A673 (cell line): Measurements from ENCODE around the gene INPP5A. TPM values are rescaled to one million over a fixed set of nuclear protein-coding genes. Genes with fewer than 3 reads are reported as not detected.
"Not testable (repeated sequence)": the region's sequence is repeated elsewhere in the genome, so short reads cannot be mapped to it uniquely, and the experiment has no call there.

Experiments used
- BruUV-seq: library from RNA; stranded (reverse); fragments of 400-500 nt; replicated peaks from 2 replicates; lab custom pipeline; 2021; lab: Mats Ljungman, UMichigan
- CTCF ChIA-PET: fragments of 300-600 bp; sonication (Branson Sonifier 250); formaldehyde crosslinking; loops from one replicate; lab custom pipeline; 2022; ENCODE audit warnings: antibody characterized with exemption; lab: Charles Lee
- POLR2A ChIA-PET: fragments of 300-600 bp; sonication (Branson Sonifier 250); formaldehyde crosslinking; loops from one replicate; lab custom pipeline; 2022; ENCODE audit warnings: antibody characterized with exemption; ENCODE audit not compliant: low non-redundant PET; lab: Charles Lee
- DNase-seq: peaks from one replicate; pipeline ENCODE4 v3.0.0-alpha.2; 2015; ENCODE audit warnings: low spot score
- H3K27ac ChIP-seq: fragments of 200-600 bp; sonication (generic); 2 replicates; pipeline ENCODE4 v1.5.1; 2016; ENCODE audit warnings: mixed run types, low read depth, mild to moderate bottlenecking, mixed read lengths, antibody characterized with exemption, low read length; ENCODE audit not compliant: poor library complexity, severe bottlenecking
- H3K27me3 ChIP-seq: fragments of 200-600 bp; sonication (generic); replicated peaks from 2 replicates; pipeline ENCODE4 v1.6.1; 2017; ENCODE audit warnings: mixed run types, low read depth, mild to moderate bottlenecking, mixed read lengths, antibody characterized with exemption, low read length; ENCODE audit not compliant: insufficient read depth, poor library complexity
- H3K36me3 ChIP-seq: fragments of 200-600 bp; sonication (generic); 2 replicates; pipeline ENCODE4 v1.6.1; 2016; ENCODE audit warnings: mixed run types, mild to moderate bottlenecking, mixed read lengths, antibody characterized with exemption, low read length; ENCODE audit not compliant: insufficient read depth, poor library complexity, severe bottlenecking
- H3K4me1 ChIP-seq: fragments of 200-600 bp; sonication (generic); 2 replicates; pipeline ENCODE4 v1.6.1; 2017; ENCODE audit warnings: mixed run types, mild to moderate bottlenecking, mixed read lengths, antibody characterized with exemption, low read length; ENCODE audit not compliant: insufficient read depth, poor library complexity, severe bottlenecking
- H3K4me3 ChIP-seq: fragments of 200-600 bp; sonication (generic); 2 replicates; pipeline ENCODE4 v1.5.1; 2016; ENCODE audit warnings: low read depth, mixed run types, mild to moderate bottlenecking, mixed read lengths, low read length; ENCODE audit not compliant: poor library complexity, severe bottlenecking
- H3K9me3 ChIP-seq: fragments of 200-600 bp; sonication (generic); 2 replicates; pipeline ENCODE4 v1.6.1; 2016; ENCODE audit warnings: mixed run types, low read depth, mild to moderate bottlenecking, mixed read lengths, antibody characterized with exemption, low read length; ENCODE audit not compliant: poor library complexity, severe bottlenecking
- CTCF ChIP-seq: fragments of 300-800, 200-600 bp; sonication (generic); conservative IDR thresholded peaks from 2 replicates; pipeline ENCODE4 v1.5.1; 2017; ENCODE audit warnings: low read depth, mild to moderate bottlenecking, antibody characterized with exemption, low read length, moderate library complexity, mixed read lengths
- EZH2 ChIP-seq: fragments of 200-600 bp; sonication (generic); IDR thresholded peaks from 2 replicates; pipeline ENCODE4 v1.6.1; 2017; ENCODE audit warnings: borderline replicate concordance, low read depth, mild to moderate bottlenecking, mixed read lengths, antibody characterized with exemption, low read length; ENCODE audit not compliant: poor library complexity, severe bottlenecking
- intact Hi-C: fragments of 100-400 bp; cut with micrococcal nuclease; formaldehyde crosslinking; loops from one replicate; pipeline ENCODE4 v1.10.0; 2022; ENCODE audit not compliant: unreplicated experiment
- total RNA-seq: library from RNA; stranded (reverse); gene quantifications from 2 replicates; pipeline ENCODE4 v1.2.3, GENCODE V29; 2021

The INPP5A gene
- total RNA-seq, 1 experiment from 2014 or later, result 21.8 TPM

GRCh38 chr10:132502544-132503300 lies 34.9 kb upstream of the INPP5A start:
- Histone ChIP-seq H3K36me3 (no peaks in the 10 kb centered on the region), H3K4me3 (no peak overlapping the region), H3K27me3 (no peaks in the 10 kb centered on the region), H3K27ac (no peak overlapping the region), H3K9me3 (no peaks in the 10 kb centered on the region), H3K4me1 (no peaks in the 10 kb centered on the region)
- no peak for DNase-seq
- intact Hi-C loops, result no loop called here
- ChIA-PET CTCF (no interaction called here), POLR2A (no interaction called here)
- no TSS peak for BruUV-seq
- TF ChIP-seq EZH2 (no peak), CTCF (no peak)

- BruUV-seq, result no TSS peak
- Histone ChIP-seq H3K4me3 (no peak overlapping the region), H3K9me3 (no peaks in the 10 kb centered on the region), H3K27me3 (no peaks in the 10 kb centered on the region), H3K36me3 (no peaks in the 10 kb centered on the region), H3K27ac (no peak overlapping the region), H3K4me1 (no peaks in the 10 kb centered on the region)
- DNase-seq, result no peak
- CTCF ChIA-PET, result no interaction called here
- no peak for TF ChIP-seq EZH2
- no peak for TF ChIP-seq CTCF
- POLR2A ChIA-PET, result no interaction called here
- intact Hi-C loops, result no loop called here
Observed at GRCh38 chr10:132503581-132504421, 33.8 kb upstream of the INPP5A start.

DNA sequence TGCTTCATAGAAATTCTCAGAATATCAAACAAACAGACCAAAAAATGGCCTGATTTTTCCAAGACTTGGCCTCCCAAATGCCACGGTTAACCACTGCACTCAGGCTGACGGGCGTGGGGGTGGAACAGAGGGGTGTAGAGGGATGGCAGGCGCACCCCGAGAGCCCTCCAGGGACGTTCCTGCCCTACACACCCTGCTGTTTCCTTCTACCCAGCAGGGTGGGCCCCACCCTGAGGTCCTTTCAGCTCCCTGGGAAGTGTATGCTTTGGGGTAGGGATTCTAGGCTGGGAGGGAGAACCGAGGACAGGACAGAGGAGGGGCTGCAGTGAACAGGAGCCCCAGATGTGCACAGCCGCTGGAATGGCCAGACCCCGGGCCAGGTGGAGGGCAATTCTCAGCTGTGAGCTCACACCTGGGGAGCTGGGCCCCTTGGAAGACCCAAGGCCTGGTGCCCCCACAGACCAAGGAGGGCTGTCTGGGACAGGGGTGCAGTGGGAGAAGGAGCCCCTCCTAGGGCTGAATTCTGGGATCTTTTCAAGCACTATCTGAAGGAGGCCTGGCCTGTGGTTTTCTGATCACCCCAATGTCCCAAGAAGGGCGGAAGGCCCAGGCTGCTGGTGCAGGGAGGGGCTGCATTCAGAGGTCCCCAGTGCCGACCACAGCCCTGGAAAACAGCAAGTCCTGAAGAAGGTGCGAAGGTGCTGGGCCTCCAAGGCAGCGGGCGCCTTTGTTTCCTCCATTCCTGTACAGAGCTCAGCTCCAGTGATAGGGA lies 32.9 kb upstream of the INPP5A start:
- no peaks in the 10 kb centered on the region for H3K9me3 ChIP-seq
- intact Hi-C loops, result no loop called here
- no peak for TF ChIP-seq EZH2
- TF ChIP-seq CTCF, result no peak
- ChIA-PET CTCF (no interaction called here), POLR2A (no interaction called here)
- H3K27ac ChIP-seq, result no peak overlapping the region
- no peak for DNase-seq
- H3K4me3 ChIP-seq, result no peak overlapping the region
- H3K4me1 ChIP-seq, result no peaks in the 10 kb centered on the region
- H3K27me3 ChIP-seq, result no peaks in the 10 kb centered on the region
- no peaks in the 10 kb centered on the region for H3K36me3 ChIP-seq
- BruUV-seq, result no TSS peak

DNA sequence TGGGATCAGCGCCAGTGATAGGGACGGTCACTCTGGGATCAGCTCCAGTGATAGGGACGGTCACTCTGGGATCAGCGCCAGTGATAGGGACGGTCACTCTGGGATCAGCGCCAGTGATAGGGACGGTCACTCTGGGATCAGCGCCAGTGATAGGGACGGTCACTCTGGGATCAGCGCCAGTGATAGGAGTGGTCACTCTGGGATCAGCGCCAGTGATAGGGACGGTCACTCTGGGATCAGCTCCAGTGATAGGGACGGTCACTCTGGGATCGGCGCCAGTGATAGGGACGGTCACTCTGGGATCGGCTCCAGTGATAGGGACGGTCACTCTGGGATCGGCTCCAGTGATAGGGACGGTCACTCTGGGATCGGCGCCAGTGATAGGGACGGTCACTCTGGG lies 32.0 kb upstream of the INPP5A start:
- H3K9me3 ChIP-seq, intact Hi-C loops, H3K36me3 ChIP-seq, DNase-seq, H3K4me3 ChIP-seq, H3K27ac ChIP-seq, BruUV-seq, POLR2A ChIA-PET, H3K4me1 ChIP-seq, CTCF ChIA-PET, H3K27me3 ChIP-seq: not testable (repeated sequence)
